ENCODE measurements around the gene UBAC1. TPM values are rescaled to one million over a fixed set of nuclear protein-coding genes. Genes with fewer than 3 reads are reported as not detected.

UBAC1 gene
- polyA plus RNA-seq, 1 donor: 48.1 TPM

- no peak for DNase-seq
These were observed 23.4 kb downstream of the UBAC1 start for GRCh38 chr9:135937521-135938489.

GRCh38 chr9:135933114-135933513 is 28.1 kb downstream of the UBAC1 start:
- no peak for DNase-seq

GRCh38 chr9:135932656-135933055 is 28.5 kb downstream of the UBAC1 start:
- DNase-seq: no peak

- DNase-seq: no peak
These were observed 29.8 kb downstream of the UBAC1 start for GRCh38 chr9:135931349-135931820.

- DNase-seq: no peak
These were observed 30.5 kb downstream of the UBAC1 start for GRCh38 chr9:135930446-135931345.

- DNase-seq: no peak
These were observed 31.3 kb downstream of the UBAC1 start for GRCh38 chr9:135929656-135930445.

- no peak for DNase-seq
These were observed 32.2 kb downstream of the UBAC1 start for GRCh38 chr9:135928731-135929655.

- DNase-seq: no peak
These were observed 33.0 kb downstream of the UBAC1 start for GRCh38 chr9:135928074-135928730.

- DNase-seq: no peak
These were observed 33.8 kb downstream of the UBAC1 start for GRCh38 chr9:135927195-135928013.

- no peak for DNase-seq
These were observed 34.6 kb downstream of the UBAC1 start for GRCh38 chr9:135926402-135927194.

GRCh38 chr9:135925496-135926133 is 35.6 kb downstream of the UBAC1 start:
- DNase-seq: no peak

GRCh38 chr9:135924628-135925338 is 36.4 kb downstream of the UBAC1 start:
- DNase-seq: no peak

- no peak for DNase-seq
These were observed 37.7 kb downstream of the UBAC1 start for GRCh38 chr9:135923508-135923907.

- no peak for DNase-seq
These were observed 39.3 kb downstream of the UBAC1 start for GRCh38 chr9:135921749-135922310.

GRCh38 chr9:135920973-135921585 is 40.1 kb downstream of the UBAC1 start:
- no peak for DNase-seq

GRCh38 chr9:135920256-135920930 is 40.8 kb downstream of the UBAC1 start:
- DNase-seq: no peak

Measured in hindlimb muscle (tissue), 1 donor.